HG03575 (cell line): ENCODE measurements around the gene SPTBN5.

Source experiments
- ATAC-seq: cut with Tn5 transposase; IDR thresholded peaks from one replicate; pipeline ENCODE4 v1.9.1; 2021; ENCODE audit not compliant: unreplicated experiment, insufficient number of reproducible peaks, low FRiP score; ENCODE audit errors: extremely low read depth

Gene SPTBN5

GRCh38 chr15:41820791-41821423 is 72.9 kb downstream of the SPTBN5 start:
- ATAC-seq = no peak

DNA sequence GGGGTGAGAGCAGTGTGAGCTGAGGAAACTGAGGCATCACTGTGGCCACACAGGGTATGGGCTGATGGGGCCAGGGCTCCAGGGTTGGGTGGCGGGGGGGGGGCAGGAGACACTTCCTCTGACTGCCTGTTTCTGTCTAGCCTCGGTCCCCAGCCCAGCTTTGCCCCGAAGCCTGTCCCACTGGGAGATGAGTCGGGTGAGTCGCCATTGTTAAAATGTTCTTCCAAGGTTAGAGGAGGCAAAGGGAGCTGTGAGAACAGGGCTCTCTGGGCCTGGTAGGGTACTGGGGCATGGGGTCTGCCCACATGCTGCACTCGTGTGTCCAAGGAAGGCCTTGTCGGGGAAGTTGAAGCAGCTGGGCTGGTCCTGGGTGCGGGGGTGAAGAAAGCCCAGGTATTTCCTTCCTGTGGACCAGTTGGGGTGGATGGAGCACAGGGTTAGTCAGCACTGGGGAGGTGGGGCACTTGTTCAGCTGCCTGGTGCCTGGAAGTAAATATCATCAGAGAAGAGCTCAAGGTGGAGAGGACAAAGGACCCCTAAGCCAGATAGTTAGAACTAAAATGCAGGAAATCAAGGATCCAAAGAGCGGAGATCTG is 74.3 kb downstream of the SPTBN5 start:
- no peak for ATAC-seq

GRCh38 chr15:41817781-41818180 is 76.1 kb downstream of the SPTBN5 start:
- ATAC-seq = no peak

GRCh38 chr15:41817327-41817726 is 76.5 kb downstream of the SPTBN5 start:
- ATAC-seq = no peak

- no peak for ATAC-seq
Measured at GRCh38 chr15:41816788-41817187, 77.1 kb downstream of the SPTBN5 start.

DNA sequence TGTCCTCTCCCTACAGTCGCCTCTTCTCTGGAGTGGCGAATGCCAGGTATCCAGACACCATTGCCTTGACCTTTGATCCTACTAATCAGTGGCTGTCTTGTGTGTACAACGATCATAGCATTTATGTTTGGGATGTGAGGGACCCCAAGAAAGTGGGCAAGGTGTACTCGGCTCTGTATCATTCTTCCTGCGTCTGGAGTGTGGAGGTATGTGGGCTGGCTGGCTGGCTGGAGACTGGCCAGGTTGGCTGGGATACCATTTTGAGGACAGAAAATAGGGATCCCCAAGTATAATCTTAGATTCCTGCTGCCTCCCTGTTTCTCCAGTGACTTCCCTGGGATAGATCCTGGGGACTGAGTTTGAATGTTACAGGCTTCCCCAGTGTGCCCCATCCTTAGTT is 79.3 kb downstream of the SPTBN5 start:
- ATAC-seq = no peak

DNA sequence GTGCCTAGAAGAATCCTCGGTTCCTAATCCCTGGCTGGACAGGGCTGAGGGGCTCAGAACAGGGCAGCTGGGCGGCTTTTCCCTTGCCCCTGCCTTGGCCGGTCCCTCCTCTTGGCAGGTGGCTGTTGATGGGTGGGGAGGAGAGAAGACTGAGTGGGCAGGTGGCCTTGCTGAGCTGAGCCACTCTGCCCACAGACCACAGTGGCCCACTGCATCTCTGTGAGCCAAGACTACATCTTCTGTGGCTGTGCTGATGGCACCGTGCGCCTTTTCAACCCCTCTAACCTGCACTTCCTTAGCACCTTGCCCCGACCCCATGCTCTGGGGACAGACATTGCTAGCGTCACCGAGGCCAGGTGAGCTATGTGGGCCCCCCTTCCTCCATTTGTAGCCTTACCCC is 80.4 kb downstream of the SPTBN5 start:
- no peak for ATAC-seq

DNA sequence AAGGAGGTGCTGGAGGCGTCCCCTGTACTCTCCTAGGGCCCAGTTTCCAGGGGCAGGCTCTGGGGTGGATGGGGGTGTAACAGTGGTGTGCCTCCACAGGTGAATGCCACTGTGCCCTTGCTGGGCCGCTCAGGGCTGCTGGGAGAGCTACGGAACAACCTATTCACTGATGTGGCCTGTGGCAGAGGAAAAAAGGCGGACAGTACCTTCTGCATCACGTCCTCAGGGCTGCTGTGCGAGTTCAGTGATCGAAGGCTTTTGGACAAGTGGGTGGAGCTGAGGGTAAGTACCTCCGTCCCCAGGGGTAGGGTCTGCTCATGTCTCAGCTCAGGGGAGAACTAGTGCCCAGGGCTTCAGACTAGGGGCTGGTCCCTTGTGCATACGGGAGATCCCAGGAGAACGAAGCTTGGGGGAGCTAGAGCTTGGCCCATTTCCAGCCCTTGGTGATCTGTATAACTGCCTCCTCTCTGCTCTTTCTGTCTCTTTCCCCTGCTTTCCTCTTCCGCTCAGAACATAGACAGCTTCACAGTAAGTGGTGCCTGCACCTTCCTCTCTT is 81.0 kb downstream of the SPTBN5 start:
- ATAC-seq = no peak

- ATAC-seq = no peak
Measured at GRCh38 chr15:41811432-41812195, 82.2 kb downstream of the SPTBN5 start.

DNA sequence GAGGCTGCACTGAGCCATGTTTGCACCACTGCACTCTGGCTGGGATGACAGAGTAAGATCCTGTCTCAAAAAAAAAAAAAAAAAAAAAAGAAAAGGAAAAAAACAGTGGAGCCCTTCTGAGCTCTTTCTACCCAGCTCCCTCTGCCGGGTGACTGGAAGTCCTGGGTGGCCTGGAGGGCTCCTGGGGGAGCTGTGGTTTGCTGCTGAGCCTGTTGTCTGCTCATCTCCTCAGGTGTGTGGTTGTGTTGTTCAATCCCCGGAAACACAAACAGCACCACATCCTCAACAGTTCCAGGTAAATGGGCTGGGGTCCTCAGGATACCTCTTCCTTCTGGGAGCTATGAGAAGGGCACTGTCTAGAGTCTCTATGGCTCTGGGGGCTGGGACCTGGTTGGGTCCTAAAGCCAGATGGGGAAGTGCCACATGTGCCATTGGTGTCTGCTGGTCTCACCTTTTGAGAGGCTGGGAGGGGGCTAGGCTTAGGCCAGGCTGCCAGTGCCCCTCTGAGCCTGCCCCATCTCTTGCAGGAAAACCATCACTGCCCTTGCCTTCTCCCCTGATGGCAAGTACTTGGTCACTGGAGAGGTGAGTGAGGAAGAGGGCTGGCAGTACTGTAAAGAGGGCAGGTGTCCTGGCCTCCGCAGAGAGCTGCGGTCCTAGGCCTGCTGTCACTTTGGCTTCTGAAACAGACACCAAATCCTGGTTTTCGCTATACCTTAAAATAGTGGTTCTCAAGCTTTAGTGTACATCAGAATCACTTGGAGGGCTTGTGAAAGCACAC is 83.0 kb downstream of the SPTBN5 start:
- no peak for ATAC-seq

DNA sequence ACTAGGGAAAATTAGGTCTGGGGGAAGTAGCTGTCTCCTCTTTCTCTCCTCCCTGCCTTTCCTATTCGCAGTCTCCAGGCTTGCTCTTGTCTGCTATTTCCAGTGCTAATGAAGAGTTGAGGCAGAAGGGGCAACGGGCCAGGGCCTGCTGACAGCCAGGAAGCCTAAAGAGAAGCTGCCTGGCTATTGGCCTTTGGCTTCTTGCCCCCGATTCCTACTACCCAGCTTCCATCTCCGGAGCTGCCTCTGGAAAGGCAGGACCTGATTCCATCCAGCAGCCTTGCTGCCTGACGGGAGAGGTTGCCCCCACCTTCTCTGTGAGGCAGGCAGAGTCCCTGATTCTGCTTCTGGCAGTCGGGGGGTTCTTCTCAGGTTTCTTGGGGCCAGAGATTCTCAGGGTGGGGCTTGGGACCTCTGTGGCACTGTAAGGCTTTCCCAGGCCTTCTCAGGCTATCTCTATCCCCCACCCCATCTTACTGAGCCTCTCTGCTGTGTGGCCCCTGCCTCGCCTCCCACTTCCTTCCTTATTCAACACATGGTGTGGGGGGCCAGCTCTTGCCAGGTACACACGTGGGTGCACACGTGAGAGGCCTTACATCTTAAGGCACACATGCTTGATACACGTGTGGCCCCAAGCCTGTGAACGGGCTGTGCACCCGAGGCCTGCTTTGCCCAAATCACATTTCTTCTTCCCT is 84.2 kb downstream of the SPTBN5 start:
- no peak for ATAC-seq

GRCh38 chr15:41809121-41809520 is 84.7 kb downstream of the SPTBN5 start:
- no peak for ATAC-seq

DNA sequence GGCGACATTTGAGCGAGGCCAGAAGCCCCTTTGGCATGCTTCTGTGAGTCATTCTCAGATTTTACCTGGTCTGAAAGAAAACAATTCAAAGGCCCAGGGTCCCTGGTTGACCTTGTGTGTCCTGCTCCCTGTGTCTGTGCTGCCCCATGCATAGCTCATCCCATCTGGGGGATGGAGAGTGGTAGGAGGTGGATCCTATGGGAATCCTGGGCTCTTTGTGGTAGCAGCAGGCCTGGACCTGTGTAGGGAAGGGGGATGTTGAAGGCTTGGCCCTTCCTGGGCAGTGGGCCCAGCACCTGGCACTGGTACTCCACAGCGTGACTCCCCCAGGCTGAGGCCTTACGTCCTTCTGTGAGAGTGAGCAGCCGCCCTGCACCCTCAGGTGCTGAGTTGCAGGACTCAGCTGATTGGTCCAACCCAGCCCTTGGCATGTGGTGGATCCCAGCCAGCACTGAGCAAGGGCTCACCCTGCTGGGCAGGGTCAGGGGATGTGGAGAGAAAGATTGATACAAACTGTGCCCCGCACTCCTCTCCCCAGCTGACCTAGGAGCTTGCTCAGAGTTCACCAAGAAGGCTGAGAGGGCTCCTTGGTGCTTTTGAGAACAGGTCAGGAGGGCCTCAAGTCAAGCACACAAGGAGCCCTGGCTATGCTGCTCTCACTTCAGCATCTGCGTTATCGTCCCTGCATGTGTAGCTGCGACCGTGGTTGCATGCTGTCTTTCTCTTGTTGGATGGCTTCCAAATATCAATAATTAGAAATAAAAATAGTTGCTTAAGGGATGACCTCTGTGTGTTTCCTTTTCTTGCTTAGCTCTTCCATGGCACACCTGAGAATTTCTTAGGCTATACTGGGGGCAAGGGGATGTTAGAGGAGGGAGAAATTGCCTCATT is 87.3 kb downstream of the SPTBN5 start:
- ATAC-seq = no peak

DNA sequence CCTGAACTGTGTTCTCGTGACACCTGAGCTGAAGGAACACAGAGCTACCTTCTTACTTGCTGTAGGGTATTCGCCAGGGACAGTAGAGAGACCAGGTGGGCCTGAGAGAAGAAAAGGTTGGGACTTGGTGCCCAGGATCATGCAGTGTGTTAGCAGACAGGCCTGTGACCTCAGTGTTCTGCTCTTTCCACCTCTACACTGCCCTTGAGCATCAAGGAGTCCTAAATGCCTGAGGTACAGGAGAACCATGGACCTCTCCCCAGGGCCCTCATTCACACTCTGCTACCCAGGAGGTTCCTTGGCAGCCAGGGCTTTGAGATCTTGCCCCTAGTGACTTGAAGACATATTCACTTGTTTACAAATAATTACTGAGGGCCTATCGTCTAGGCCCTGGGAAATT is 88.1 kb downstream of the SPTBN5 start:
- ATAC-seq = no peak

DNA sequence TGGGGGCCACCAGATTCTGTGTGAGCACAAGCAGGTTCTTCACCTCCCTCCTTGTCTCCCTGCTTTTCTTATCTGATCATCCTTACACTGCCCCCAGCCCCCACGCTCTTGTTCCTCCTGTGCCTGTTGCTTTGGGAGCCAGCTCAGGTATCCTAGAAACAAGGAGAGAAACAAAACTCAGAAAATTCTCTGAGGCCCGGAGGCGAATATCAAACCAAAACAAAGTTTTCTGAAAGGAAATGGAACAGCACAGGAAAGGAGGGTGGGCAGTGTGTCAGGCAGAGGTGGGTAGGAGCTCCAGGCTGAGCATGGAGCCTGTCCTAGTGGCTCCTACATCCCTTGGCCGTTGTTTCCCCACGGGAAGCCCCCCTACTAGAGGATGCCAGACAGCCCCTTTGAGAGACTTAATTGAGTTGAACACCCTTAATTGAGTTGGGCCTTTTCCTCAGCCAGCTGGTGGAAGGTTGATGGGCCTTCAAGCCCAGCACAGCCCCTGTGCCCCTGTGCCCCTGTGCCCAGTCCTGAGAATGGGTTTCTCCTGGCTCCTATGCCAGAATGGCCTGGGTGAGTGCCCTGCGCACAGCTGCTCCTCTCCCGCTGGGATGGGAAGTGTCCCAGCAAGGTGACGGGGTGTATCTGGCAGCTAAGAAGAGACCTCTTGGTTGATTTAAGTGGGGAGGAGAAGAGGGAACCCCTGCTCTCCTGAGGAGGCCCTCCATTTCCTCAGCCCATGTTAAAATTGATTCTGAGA is 88.8 kb downstream of the SPTBN5 start:
- no peak for ATAC-seq

DNA sequence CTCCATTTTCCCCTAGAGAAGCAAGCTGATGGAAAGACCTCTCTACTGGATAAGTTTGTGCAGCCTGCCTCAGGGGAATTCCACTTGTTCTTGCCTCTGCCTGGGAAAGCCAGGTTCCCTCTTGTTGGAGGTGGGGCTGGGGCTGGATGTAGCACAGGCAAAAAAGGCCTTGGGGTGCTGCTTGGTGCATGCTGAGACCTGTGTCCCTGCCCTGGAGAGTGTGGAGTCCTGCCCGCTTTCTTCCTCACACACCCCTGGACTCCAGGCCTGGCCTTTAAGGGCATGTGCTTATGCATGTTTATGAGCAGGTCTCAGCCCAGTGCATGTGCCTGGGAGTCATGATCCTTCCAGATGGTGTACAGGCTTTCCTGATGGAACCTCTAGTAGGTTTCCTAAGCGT is 89.5 kb downstream of the SPTBN5 start:
- no peak for ATAC-seq

DNA sequence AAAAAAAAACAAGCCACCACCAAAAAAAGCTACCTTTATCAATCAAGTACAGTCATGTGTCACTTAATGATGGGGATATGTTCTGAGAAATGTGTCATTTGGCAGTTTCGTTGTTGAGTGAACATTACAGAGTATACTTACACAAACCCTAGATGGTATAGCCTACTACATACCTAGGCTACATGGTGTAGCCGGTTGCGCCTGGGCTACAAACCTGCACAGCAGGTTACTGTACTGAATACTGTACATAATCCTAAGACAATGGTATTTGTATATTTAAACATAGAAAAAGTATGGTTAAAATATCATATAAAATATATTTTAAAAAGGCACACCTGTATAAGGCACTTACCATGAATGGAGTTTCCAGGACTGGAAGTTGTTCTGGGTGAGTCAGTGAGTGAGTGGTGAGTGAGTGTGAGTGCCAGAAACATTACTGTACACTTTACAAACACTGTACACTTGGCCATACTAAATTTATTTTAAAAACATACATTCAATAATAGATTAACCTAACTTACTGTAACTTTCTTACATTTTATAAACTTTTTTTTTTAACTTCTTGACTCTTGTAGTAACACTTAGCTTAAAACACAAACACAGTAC is 91.9 kb downstream of the SPTBN5 start:
- no peak for ATAC-seq
